ENCODE data around the gene AMFR.
"Not testable (repeated sequence)": the region's sequence is repeated elsewhere in the genome, so short reads cannot be mapped to it uniquely, and the experiment has no call there.

GRCh38 chr16:56396724-56397123, 28.6 kb downstream of the AMFR start:
- not testable (repeated sequence) for TF ChIP-seq SUZ12 (IDR thresholded peaks at IDR 0.05; ENCODE audit: extremely low read depth, insufficient read depth, insufficient read length); YY1 (IDR thresholded peaks at IDR 0.05; ENCODE audit: insufficient read depth, insufficient read length)
